GM21390 (cell line): ENCODE results near the gene CCDC174.

ENCODE experiments used
- ATAC-seq: cut with Tn5 transposase; IDR thresholded peaks from one replicate; pipeline ENCODE4 v1.9.1; 2021; ENCODE audit not compliant: unreplicated experiment

CCDC174 gene

GRCh38 chr3:14700891-14701290, 49.3 kb downstream of the CCDC174 start:
- ATAC-seq: no peak

GRCh38 chr3:14701676-14702075, 50.1 kb downstream of the CCDC174 start:
- ATAC-seq: no peak

DNA sequence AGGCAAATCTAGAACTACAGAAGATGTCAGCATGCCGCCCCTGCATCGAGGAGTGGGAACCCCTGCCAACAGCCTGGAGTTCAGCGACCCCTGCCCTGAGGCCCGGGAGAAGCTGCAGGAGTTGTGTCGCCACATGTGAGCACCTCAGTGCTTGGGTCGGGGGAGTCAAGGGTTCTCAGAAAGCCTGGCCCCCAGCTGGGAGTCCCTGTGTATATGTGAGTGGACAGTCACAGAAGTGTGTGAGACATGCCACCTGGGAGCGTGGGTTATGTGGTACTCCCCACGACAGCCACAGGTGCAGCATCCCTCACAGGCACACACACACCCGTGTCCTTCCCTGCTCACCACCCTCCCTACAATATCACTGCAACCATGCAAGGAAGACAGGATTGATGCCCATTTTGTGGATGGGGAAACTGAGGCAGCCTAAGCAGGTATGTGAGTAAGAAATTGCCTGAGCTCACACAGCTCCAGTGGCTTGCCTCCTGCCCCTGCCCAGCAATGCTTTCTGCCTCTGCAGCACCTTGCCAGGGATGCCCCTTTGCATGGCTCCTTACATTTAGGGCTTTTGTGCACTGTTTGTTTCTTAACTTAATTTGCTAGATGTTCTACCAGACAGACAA, 51.7 kb downstream of the CCDC174 start:
- no peak for ATAC-seq

DNA sequence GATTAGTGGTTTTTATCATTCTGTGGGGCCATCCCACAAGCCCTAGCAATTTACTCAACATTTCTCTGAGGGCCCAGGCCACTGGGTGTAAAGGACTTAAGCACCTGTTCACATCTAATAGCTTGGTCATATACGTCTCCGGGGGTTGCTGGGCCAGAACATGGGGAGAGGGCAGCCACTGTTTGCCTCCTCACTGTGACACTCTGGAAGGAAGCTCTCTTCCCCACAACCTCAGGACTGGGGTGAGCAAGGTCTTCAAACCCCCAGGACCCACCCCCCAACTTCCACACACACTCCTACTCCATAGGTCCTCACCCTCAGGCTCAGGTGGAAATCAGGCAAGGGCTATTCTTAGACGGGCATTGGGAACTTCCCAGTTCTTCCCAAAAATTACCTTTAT, 52.2 kb downstream of the CCDC174 start:
- no peak for ATAC-seq

GRCh38 chr3:14706096-14706495, 54.5 kb downstream of the CCDC174 start:
- no peak for ATAC-seq

DNA sequence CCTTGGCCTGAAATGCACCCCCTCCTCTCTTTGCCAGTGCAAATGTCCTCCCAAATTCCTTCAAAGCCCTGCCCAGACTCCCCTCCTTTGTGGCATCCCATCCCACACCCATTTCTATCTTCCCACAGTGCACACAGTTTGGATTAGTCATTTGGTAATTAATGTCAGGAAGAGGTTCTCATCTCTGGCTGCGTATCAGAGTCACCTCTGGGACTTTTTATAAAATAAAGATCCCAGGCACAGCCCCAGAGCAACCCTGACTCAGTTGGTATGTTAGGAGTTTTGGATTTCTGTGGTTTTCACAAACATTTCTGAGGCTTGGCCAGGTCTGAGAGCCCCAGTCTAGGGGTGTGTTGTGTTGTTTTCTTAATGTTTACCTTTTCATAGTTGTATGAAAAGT, 65.0 kb downstream of the CCDC174 start:
- ATAC-seq: no peak

- no peak for ATAC-seq
These were observed 65.7 kb downstream of the CCDC174 start for GRCh38 chr3:14717307-14717706.

- peak; percentile 72 for ATAC-seq
These were observed 67.0 kb downstream of the CCDC174 start for GRCh38 chr3:14718539-14718938.

GRCh38 chr3:14719006-14719405, 67.4 kb downstream of the CCDC174 start:
- ATAC-seq: peak; percentile 40

GRCh38 chr3:14721126-14721864, 69.7 kb downstream of the CCDC174 start:
- no peak for ATAC-seq
